MM.1S (cell line): ENCODE results near the gene MMP15.

Experiments used
- DNase-seq: peaks from one replicate; pipeline ENCODE4 v3.0.0-alpha.2; 2015
- H2AFZ ChIP-seq: fragments of 300-600 bp; sonication (generic); 2 replicates; pipeline ENCODE4 v1.6.0; 2016; ENCODE audit warnings: antibody characterized with exemption, low read length
- H3F3A ChIP-seq: fragments of 300-600 bp; sonication (generic); 2 replicates; pipeline ENCODE4 v1.6.1; 2016; ENCODE audit warnings: mild to moderate bottlenecking, antibody characterized with exemption, low read length, moderate library complexity, mixed read lengths; ENCODE audit not compliant: insufficient read depth
- H3K27ac ChIP-seq: fragments of 300-600 bp; sonication (generic); 2 replicates; pipeline ENCODE4 v1.5.1; 2016; ENCODE audit warnings: mild to moderate bottlenecking, low read length
- H3K27me3 ChIP-seq: fragments of 300-600 bp; sonication (generic); replicated peaks from 2 replicates; pipeline ENCODE4 v1.6.0; 2016; ENCODE audit warnings: low read length; ENCODE audit not compliant: insufficient read depth
- H3K36me3 ChIP-seq: fragments of 300-600 bp; sonication (generic); replicated peaks from 2 replicates; pipeline ENCODE4 v1.6.1; 2016; ENCODE audit warnings: mild to moderate bottlenecking, low read length, mixed read lengths; ENCODE audit not compliant: insufficient read depth
- H3K4me1 ChIP-seq: fragments of 300-600 bp; sonication (generic); 2 replicates; pipeline ENCODE4 v1.6.1; 2016; ENCODE audit warnings: low read length, mixed read lengths
- H3K4me2 ChIP-seq: fragments of 300-600 bp; sonication (generic); 2 replicates; pipeline ENCODE4 v1.6.0; 2016; ENCODE audit warnings: low read depth, low read length
- H3K4me3 ChIP-seq: fragments of 300-600 bp; sonication (generic); 2 replicates; pipeline ENCODE4 v1.5.1; 2016; ENCODE audit warnings: low read length, mixed read lengths
- H3K79me2 ChIP-seq: fragments of 300-600 bp; sonication (generic); 2 replicates; pipeline ENCODE4 v1.6.1; 2016; ENCODE audit warnings: mixed run types, low read length, mixed read lengths
- H3K9ac ChIP-seq: fragments of 300-600 bp; sonication (generic); 2 replicates; pipeline ENCODE4 v1.6.1; 2016; ENCODE audit warnings: low read length, mixed read lengths
- H3K9me2 ChIP-seq: fragments of 300-600 bp; sonication (generic); replicated peaks from 2 replicates; pipeline ENCODE4 v1.6.1; 2016; ENCODE audit warnings: mild to moderate bottlenecking, low read length, mixed read lengths; ENCODE audit not compliant: insufficient read depth
- H3K9me3 ChIP-seq: fragments of 300-600 bp; sonication (generic); replicated peaks from 2 replicates; pipeline ENCODE4 v1.6.1; 2016; ENCODE audit warnings: mild to moderate bottlenecking, low read length, mixed read lengths; ENCODE audit not compliant: insufficient read depth
- H4K20me1 ChIP-seq: fragments of 300-600 bp; sonication (generic); 2 replicates; pipeline ENCODE4 v1.6.1; 2016; ENCODE audit warnings: mild to moderate bottlenecking, low read length, moderate library complexity, mixed read lengths; ENCODE audit not compliant: insufficient read depth
- CTCF ChIP-seq: fragments of 300-600 bp; sonication (generic); IDR thresholded peaks from 2 replicates; pipeline ENCODE4 v1.5.1; 2016; ENCODE audit warnings: antibody characterized with exemption, low read length, mixed read lengths
- EZH2 ChIP-seq: fragments of 300-600 bp; sonication (generic); optimal IDR thresholded peaks from 2 replicates; pipeline ENCODE3; 2017; ENCODE audit warnings: low read depth, mild to moderate bottlenecking, antibody characterized with exemption, low read length, mixed read lengths
- EZH2phosphoT487 ChIP-seq: fragments of 300-600 bp; sonication (generic); IDR thresholded peaks from 2 replicates; pipeline ENCODE4 v1.6.1; 2018; ENCODE audit warnings: antibody characterized with exemption, low read length

Gene MMP15

DNA sequence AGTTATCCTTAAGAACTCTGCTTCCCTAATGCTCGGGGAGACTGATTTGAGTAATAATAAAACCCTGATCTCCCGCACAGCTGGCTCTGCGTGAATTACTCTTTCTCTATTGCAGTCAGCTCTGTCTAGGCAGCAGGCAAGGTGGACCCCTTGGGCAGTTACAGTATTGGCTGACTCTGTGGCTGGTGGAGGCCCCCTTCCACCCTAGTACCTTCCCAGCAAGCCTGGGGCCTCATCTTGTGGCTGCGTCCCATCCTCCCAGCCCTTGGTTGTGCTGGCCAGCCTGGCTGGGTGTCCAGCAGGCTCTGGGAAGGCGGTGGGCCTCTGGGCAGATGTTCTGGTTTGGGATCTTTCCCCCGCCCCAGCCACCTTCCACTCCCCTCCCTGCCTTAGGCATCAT lies 59.1 kb downstream of the MMP15 start:
- no peak overlapping the region for H3K27ac ChIP-seq
- H3K4me2 ChIP-seq: no peak overlapping the region
- H3K9me3 ChIP-seq: no peaks in the 10 kb centered on the region
- TF ChIP-seq EZH2phosphoT487: no peak
- no peak for TF ChIP-seq EZH2
- no peak for TF ChIP-seq CTCF
- no peaks in the 10 kb centered on the region for H3K9me2 ChIP-seq
- H3K36me3 ChIP-seq: no peaks in the 10 kb centered on the region
- no peaks in the 10 kb centered on the region for H3K4me1 ChIP-seq
- no peak overlapping the region for H2AFZ ChIP-seq
- H4K20me1 ChIP-seq: no peaks in the 10 kb centered on the region
- H3K27me3 ChIP-seq: no peaks in the 10 kb centered on the region
- no peaks in the 10 kb centered on the region for H3K79me2 ChIP-seq
- H3K4me3 ChIP-seq: no peak overlapping the region
- DNase-seq: no peak
- H3K9ac ChIP-seq: no peak overlapping the region
- no peaks in the 10 kb centered on the region for H3F3A ChIP-seq

- Histone ChIP-seq H3K4me2 (no peak overlapping the region), H3K27me3 (no peaks in the 10 kb centered on the region), H3F3A (no peaks in the 10 kb centered on the region), H3K27ac (no peak overlapping the region), H2AFZ (no peak overlapping the region), H3K36me3 (no peaks in the 10 kb centered on the region), H4K20me1 (no peaks in the 10 kb centered on the region), H3K4me1 (no peaks in the 10 kb centered on the region), H3K9me2 (no peaks in the 10 kb centered on the region), H3K9ac (no peak overlapping the region), H3K79me2 (no peaks in the 10 kb centered on the region), H3K4me3 (no peak overlapping the region), H3K9me3 (no peaks in the 10 kb centered on the region)
- TF ChIP-seq EZH2phosphoT487 (no peak), EZH2 (no peak), CTCF (no peak)
- DNase-seq: no peak
Observed at GRCh38 chr16:58085171-58085570, 59.6 kb downstream of the MMP15 start.

DNA sequence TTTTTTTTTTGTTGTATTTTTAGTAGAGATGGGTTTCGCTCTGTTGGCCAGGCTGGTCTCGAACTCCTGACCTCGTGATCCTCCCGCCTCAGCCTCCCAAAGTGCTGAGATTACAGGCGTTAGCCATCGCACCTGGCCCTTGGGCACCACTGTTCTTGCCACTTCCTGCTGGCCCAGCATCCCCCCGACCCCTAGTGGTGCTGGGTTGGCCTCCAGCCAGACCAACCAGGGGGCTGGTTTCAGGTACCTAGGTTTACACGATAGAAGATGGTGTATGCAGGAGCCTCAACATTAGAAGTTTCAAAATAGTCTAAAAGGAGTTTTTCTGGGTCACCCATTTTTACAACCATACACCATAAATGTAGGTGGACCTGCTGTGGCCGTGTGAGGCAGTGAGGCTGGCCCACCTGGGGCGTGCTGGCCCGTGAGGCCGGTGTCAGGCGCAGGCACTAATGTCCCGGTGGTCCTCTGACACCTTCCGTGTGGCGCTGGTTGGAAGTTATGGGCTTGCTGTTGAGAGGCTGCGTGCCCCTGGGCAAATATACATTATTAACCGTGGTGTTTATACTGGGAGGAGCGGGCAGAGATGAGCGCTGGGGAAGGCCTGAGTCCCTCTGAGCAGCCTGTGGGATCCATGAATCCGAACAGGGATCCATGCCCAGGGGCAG lies 60.2 kb downstream of the MMP15 start:
- no peaks in the 10 kb centered on the region for H3F3A ChIP-seq
- H3K4me3 ChIP-seq: no peak overlapping the region
- H3K79me2 ChIP-seq: no peaks in the 10 kb centered on the region
- no peaks in the 10 kb centered on the region for H3K27me3 ChIP-seq
- no peaks in the 10 kb centered on the region for H3K9me2 ChIP-seq
- no peaks in the 10 kb centered on the region for H3K36me3 ChIP-seq
- H3K9ac ChIP-seq: no peak overlapping the region
- no peak overlapping the region for H3K27ac ChIP-seq
- H2AFZ ChIP-seq: no peak overlapping the region
- no peaks in the 10 kb centered on the region for H4K20me1 ChIP-seq
- H3K9me3 ChIP-seq: no peaks in the 10 kb centered on the region
- TF ChIP-seq EZH2 (no peak), EZH2phosphoT487 (no peak), CTCF (no peak)
- no peak for DNase-seq
- H3K4me2 ChIP-seq: no peak overlapping the region
- no peaks in the 10 kb centered on the region for H3K4me1 ChIP-seq
